RCC 7860 (cell line): ENCODE results near the gene STARD3.

Experiments used
- DNase-seq: peaks from one replicate; pipeline ENCODE4 v3.0.0-alpha.2; 2015; ENCODE audit warnings: low spot score
- FAIRE-seq: peaks from 2 replicates; lab custom pipeline; 2012; peaks lifted over from hg19 to GRCh38; lab: Jason Lieb, UNC

Gene STARD3

GRCh38 chr17:39634384-39634871 lies 2.5 kb upstream of the STARD3 start:
- FAIRE-seq = no peak
- DNase-seq = peak; percentile 20

DNA sequence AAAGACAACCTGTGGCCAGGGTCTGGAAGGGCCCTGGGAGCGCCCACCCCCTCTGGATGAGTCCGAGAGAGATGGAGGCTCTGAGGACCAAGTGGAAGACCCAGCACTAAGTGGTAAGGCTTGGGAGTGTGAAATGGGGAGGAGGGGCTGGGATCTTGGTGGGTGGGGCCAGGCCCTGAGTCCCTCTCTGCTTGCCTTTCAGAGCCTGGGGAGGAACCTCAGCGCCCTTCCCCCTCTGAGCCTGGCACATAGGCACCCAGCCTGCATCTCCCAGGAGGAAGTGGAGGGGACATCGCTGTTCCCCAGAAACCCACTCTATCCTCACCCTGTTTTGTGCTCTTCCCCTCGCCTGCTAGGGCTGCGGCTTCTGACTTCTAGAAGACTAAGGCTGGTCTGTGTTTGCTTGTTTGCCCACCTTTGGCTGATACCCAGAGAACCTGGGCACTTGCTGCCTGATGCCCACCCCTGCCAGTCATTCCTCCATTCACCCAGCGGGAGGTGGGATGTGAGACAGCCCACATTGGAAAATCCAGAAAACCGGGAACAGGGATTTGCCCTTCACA lies 1.2 kb upstream of the STARD3 start:
- no peak for FAIRE-seq
- DNase-seq = no peak

GRCh38 chr17:39636587-39636926 lies 387 bp upstream of the STARD3 start:
- FAIRE-seq (no peak), DNase-seq (no peak)

GRCh38 chr17:39638317-39638716 lies 1.4 kb downstream of the STARD3 start:
- no peak for FAIRE-seq

DNA sequence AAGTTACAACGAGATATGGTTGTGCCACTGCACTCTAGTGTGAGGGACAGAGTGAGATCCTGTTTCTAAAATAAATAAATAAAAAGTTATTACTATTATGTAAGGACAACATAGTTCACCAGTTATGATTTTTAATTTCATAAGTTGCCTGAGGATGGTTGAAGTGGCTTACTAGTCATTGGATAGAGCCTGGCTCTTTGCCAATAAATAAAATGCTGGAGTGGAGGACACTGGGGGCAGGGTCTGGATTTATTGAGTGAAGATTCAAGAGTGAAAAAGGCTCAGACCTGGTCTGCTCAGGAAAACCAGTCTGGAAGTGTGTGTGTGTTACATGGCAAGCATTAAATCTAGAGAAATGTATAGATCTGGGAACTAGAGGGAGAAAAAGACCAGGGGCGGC lies 2.1 kb downstream of the STARD3 start:
- DNase-seq (no peak), FAIRE-seq (no peak)

More at GRCh38 chr17:39638317-39638716, 1.4 kb downstream of the STARD3 start:
- DNase-seq = no peak

GRCh38 chr17:39639566-39640458 lies 2.9 kb downstream of the STARD3 start:
- FAIRE-seq (no peak), DNase-seq (peak; percentile 20)

DNA sequence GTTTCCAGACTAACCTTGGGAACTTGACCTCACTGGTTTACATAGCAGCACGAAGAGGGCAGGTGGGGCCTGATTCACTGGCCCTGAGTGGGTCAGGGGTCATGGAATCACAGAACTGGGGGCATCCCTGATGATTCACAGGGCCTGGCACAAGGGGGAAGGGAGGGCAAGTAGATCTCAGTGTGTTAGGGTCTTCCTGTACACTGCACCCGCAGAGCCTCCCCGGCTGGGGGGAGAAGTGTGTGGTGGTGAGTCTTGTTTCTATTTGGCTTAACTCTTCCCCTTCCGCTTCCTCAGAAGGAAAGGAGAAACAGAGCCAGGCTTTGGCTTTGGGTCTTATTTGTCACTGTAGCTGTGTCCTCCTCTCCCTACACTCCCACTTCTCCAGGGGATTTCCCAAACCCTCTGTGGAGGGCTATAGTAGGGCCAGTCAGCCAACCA lies 3.7 kb downstream of the STARD3 start:
- FAIRE-seq (no peak), DNase-seq (peak; percentile 53)

- FAIRE-seq (no peak), DNase-seq (no peak)
Measured at GRCh38 chr17:39641097-39641496, 4.2 kb downstream of the STARD3 start.

DNA sequence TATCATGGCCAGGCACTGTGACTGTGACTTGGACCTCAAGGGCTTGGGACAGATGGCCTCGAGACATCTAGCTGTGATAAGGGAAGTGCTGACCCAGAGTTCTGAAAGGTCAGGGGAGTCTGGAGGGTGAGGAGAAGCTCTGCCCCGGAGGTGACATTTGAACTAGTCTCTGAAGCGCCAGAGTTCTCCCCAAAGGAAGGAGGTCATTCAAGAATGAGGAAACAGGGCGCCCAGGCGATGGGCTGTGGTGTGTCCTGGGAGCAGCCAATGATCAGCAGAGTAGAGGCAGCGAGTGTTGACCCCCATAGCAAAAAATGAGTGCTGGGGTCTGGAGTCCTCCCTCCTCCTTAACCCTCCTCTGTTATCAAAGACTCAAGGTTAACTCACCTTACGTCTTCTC lies 4.9 kb downstream of the STARD3 start:
- DNase-seq (no peak), FAIRE-seq (no peak)

DNA sequence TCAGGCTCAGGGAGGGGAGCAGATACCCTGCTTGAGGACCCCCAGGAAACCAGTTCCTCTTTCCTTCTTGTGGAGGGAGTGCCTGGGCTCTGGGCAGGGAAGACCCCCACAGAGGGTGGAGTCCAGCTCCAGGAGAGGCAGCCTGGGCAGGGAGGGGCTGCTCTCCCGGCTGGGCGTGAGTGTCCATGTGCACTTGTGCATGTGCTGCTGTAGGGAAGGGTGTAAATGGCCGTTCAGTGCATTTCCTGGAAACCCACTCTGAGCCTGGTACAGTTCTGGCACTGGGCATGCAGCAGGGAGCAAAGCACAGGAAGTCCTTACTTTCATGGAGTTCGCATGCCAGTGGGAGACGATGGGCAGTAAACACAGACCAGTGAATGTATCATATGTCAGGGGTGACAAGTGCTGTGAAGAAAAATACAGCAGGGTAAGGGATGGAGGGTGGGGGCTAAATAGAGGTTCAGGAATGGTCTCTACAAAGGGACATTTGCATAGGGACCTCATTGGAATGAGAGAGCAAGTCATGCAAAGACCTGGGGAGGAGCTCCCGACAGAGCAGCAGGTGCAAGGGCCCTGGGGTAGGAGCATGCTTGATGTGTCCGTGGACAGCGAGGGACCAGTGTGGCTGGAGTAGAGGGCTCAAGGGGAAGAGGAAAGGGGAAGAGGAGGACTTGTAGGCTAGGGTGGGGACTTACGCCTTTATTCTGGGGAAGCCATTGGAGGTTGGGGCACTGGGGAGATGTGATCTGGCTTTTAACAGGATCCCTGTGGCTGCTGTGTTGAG lies 5.5 kb downstream of the STARD3 start:
- FAIRE-seq = no peak
- no peak for DNase-seq

DNA sequence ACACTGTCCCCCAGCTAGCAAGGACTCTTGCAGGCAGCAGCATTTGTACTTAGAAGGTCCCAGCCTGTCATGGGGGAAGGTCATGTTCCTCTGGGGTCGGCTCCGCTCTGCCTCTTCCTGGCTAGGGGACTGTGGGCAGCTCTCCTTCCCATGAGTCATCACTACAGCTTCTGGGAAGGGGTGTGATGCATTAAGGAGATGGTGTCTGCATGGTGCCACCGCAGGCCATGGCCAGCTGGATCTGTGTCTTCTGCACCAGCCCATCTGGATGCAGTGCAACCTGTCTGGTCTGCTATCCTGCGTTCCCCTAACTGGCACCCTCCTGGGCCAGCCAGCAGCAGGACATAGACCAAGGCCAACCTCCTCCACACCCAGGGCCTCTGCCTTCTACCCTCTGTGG lies 6.3 kb downstream of the STARD3 start:
- DNase-seq = peak; percentile 55
- FAIRE-seq = peak; percentile 18

GRCh38 chr17:39647256-39647655 lies 10.3 kb downstream of the STARD3 start:
- DNase-seq = no peak
- FAIRE-seq = no peak

GRCh38 chr17:39648616-39649366 lies 11.8 kb downstream of the STARD3 start:
- FAIRE-seq = no peak
- DNase-seq = no peak

DNA sequence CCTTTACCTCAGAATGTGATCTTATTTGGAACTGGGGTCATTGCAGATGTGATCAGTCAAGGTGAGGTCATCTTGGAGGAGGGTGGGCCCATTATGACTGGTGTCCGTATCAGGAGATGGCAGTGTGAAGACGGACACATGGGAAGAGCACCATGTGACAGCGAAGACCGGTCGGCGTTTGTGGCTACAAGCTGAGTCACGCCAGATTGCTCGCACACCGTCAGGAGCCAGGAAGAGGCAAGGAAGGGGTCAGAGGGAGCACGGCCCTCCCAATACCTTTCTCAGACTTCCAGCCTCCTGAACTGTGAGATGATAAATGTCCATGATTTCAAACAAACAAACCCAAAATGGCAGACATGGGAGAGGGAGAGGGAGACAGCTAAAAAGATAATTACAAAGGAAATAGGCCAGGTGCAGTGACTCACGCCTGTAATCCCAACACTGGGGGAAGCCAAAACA lies 13.2 kb downstream of the STARD3 start:
- DNase-seq (peak; percentile 80), FAIRE-seq (peak; percentile 69)

DNA sequence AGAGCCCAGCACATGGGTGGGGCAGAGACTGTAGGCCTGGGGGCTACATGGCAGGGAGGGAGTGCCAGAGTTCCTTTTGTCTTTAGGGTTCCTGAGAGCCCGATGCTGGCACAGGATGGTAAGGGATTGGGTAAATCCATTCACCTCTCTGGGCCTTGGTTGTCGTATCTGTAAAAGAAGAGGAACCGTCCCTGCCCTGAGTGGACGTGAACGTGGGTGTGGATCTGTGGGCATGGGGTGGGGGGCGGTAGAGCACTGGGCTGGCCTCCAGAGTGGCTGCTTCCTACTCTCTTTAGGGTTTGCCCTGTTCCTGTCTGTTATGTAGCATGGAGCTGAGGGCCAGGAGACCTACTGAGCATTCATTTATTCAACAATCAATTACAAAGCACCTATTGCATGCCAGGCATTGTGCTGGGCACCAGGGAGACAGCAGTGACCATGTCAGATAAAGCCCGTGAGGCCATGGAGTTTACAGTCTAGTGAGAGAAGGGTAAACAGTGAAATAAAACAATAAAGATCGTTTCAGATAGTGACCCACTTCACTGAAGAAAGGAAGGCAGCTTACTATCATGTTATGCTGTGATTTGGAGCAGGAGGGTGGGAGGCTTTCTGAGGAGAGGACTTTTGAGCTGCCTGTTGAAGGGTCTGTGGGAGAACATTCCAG lies 15.1 kb downstream of the STARD3 start:
- DNase-seq (no peak), FAIRE-seq (no peak)

DNA sequence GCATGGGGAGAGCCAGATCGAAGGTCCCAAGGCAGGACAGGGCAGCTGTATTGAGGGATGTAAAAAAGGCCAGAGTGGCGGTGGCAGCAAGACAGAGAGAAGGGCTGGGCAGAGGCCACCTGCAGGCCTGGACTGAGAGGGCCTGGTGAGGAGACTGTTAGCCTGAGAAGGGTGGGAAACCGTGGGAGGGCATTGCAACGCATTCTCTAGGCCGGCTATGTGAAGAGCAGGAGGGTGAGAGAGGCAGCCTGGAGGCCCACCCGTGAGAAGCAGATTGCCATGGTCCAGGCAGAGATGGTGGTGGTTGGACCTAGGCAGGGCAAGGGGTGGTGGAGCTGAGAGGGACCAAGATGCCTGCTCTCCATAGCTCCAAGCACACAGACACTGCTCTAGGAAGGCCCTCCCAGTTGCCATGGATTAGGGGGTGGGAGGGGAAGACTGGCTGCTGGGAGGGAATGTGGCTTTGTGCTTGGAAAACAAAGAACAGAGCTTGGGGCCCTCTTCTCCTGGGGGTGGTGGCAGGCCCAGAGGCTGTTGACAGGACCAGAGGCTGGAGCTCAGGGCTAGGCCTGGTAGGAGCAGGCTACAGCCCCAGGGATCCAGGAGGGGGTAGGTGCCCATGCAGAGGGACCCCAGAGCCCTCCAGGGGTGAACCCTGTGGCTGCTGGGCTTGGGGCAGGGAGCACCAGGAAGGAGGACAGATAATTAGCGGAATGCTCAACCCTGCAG lies 15.8 kb downstream of the STARD3 start:
- FAIRE-seq (no peak), DNase-seq (no peak)

- FAIRE-seq (no peak), DNase-seq (no peak)
Measured at GRCh38 chr17:39653316-39653661, 16.3 kb downstream of the STARD3 start.

DNA sequence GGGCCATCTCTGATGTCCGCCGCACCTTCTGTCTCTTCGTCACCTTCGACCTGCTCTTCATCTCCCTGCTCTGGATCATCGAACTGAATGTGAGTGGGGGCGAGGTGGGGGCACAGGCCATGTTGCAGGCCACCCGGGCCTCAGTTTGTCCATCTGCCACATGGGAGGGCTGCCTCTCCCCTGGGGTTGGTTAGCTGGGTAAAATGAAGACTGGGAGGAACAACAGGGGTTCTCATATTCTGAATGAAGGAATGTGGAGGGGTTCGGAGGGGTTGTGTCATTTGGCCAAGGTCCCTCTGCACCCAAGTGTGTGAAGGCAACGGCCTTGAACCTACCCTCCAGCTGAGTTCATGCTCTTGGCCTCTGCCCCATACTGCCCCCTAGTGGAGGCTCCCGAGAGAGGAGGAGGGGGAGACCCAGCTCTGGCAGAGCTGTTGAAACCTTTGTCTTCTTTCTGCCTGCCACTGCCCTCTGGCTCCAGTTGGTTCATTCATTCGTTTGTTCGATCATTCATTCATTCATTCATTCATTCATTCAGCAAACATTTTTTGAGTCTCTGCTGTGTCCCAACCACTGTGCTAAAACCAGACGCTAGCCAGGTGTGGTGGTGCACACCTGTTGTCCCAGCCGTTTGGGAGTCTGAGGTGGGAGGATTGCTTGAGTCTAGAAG lies 16.9 kb downstream of the STARD3 start:
- FAIRE-seq (no peak), DNase-seq (peak; percentile 21)

DNA sequence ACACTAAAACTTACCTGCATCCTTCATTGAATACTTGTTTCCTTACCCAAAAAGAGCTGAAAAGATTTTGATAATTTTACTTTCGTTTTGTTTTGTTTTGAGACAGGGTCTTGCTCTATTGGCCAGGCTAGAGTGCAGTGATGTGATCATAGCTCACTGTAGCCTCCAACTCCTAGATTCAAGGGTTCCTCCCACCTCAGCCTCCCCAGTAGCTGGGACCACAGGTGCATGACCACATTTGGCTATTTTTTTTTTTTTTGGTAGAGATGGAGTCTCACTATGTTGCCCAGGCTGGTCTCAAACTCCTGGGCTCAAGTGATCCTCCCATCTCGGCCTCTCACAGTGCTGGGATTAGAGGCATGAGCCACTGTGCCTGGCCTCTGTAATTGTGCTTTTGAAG lies 18.2 kb downstream of the STARD3 start:
- DNase-seq (no peak), FAIRE-seq (no peak)
